OCI-LY1 (cell line): ENCODE results near the gene CTNNA3.

Experiments
- CTCF ChIP-seq: fragments of 200-600 bp; sonication (generic), shearing (Covaris generic); IDR thresholded peaks from 2 replicates; pipeline ENCODE4 v1.5.1; 2017; ENCODE audit warnings: mild to moderate bottlenecking, antibody characterized with exemption, low read length, moderate library complexity, mixed read lengths
- EZH2 ChIP-seq: fragments of 200-600 bp; sonication (generic), shearing (Covaris generic); IDR thresholded peaks from 2 replicates; pipeline ENCODE4 v1.8.0; 2017; ENCODE audit warnings: borderline replicate concordance, mixed run types, mild to moderate bottlenecking, antibody characterized with exemption, low read length, moderate library complexity, mixed read lengths

DNA sequence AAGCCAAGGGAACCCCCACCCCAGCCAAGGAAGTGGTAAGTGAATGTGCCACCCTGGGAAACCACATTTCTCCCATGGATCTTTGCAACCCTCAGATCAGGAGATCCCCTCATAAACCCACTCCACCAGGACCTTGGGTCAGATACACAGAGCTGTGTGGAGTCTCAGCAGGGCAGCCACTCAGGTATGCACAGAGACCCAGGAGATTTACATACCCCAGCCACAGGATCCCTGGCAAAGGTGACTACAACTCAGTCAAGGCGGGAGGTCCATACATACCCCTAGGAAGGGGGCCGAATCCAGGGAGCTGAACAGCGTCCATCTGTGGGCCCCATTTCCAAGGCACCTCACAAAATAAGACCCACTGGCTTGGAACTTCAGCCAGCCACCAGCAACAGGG, 293.4 kb downstream of the CTNNA3 start:
- TF ChIP-seq CTCF (no peak), EZH2 (no peak)
